GM21515 (cell line): ENCODE results near the gene PILRB.
"Not testable (repeated sequence)": the region's sequence is repeated elsewhere in the genome, so short reads cannot be mapped to it uniquely, and the experiment has no call there.

Experiments used
- ATAC-seq: cut with Tn5 transposase; IDR thresholded peaks from one replicate; pipeline ENCODE4 v1.9.1; 2021; ENCODE audit not compliant: unreplicated experiment

The PILRB gene

GRCh38 chr7:100353685-100354330 lies 4.1 kb upstream of the PILRB start:
- no peak for ATAC-seq

DNA sequence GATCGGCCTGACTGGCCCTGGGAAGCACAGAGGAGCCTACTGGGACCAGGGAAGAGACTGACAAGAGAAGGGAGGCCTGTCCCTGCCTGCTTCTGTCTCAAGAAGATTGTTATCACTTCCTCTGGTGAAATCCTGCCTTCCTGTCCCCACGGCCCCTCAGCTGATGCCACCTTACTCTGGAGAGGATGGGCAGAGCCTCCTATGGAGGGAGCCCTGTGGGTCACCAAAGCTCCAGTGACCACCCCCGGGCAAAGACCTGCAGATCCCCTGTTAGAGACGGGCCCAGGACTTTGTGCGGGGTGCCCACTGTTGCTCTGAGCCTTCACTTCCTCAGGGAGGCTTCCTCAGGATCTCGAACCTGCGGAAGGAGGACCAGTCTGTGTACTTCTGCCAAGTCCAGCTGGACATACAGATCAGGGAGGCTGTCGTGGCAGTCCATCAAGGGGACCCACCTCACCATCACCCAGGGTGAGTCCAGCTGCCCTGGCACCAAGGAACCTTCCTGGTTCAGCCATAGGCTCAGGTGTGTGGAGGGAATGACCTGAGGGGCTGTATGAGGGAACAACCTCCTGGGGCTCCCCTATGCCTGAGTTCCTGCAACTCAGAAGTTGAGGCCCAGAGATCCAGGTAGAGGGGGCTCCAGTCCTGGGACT lies 1.4 kb upstream of the PILRB start:
- ATAC-seq: no peak

DNA sequence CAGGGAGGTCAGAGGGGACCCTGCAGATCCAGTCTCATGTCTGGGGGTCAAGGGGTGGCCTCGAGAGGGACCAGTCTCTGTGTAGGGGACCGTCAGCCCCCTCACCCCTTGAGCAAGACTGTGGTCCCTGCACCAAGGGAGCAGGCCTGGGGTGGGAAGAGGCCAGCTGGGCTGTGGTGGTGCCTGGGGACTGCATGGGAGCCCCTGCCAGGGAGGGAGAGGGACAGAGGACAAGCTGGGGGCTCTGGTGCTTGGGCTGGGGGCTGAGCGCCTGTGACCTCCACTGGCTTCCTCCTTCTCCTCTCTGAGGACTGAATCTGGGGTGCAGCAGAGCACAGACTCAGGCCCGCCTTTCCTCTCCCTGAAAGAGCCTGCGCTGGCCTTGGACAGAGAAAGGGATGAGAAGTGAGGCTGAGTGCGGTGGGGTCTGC lies 771 bp upstream of the PILRB start:
- no peak for ATAC-seq

- ATAC-seq: no peak
These were observed 918 bp downstream of the PILRB start for GRCh38 chr7:100358857-100359212.

DNA sequence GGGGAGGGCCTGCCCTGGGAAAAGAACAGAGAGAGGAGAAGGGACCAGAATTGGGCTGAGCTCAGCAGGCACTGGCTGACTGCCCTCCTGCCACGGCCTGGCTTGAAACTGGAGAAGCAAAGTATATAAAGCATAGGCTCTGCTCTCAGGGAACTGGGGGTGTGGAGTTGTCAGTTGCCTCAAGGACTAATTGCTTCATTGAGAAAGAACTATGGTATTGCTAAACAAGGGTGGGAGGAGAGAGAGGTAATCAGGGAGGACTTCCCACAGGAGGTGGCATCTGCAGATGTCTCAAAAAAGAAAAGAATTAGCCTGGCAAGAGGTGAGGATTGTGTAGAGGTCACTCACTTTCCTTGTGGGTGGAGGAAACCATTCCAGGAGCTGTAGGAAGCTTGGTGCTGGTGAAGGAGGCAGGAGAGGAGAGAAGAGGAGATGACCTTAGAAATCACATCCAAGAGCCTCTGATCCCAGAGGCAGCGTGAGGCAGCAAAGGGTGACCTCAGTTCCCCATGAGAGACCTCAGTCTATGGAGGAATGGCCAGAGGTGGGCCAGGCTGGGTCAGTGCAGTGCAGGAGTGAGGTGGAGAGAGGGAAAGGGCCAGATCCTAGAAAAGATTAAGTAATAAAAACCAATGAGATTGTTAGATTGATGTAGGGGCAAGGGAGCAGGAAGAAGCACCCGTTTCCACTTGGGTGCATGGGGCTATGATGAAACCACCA lies 2.4 kb downstream of the PILRB start:
- ATAC-seq: no peak

DNA sequence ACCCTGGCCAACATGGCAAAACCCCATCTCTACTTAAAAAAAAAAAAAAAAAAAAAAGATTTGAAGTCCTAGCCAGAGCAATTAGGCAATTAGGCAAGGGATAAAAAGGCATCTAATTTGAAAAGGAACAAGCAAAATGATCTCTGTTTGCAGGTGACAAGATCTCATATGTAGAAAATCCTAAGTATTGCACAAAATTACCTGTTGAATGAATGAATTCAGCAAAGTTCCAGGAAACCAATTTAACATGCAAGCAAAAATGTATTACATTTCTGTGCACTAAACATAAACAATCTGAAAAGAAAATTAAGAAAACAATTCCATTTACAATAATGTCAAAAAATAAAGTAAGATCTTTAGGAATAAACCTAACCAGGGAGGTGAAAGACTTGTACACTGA lies 5.2 kb downstream of the PILRB start:
- no peak for ATAC-seq

- ATAC-seq: not testable (repeated sequence)
These were observed 5.9 kb downstream of the PILRB start for GRCh38 chr7:100363797-100364196.

DNA sequence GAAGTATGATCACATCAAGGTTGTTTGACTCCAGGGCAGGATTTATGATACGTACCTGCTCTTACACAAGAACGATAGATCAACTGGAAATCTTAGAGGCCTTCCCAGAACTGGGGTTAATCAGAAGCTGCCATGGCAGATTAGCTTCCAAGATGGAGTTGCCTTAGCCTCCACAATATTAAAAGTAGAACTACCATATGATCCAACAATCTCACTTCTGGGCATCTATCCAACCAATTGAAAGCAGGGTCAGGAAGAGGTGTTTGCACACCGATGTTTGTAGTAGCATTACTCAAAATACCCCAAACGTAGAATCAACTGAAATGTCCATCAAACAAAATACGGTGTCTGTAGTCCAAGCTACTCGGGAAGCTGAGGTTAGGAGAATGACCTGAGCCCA lies 6.6 kb downstream of the PILRB start:
- no peak for ATAC-seq

GRCh38 chr7:100365998-100366367 lies 8.1 kb downstream of the PILRB start:
- ATAC-seq: not testable (repeated sequence)

DNA sequence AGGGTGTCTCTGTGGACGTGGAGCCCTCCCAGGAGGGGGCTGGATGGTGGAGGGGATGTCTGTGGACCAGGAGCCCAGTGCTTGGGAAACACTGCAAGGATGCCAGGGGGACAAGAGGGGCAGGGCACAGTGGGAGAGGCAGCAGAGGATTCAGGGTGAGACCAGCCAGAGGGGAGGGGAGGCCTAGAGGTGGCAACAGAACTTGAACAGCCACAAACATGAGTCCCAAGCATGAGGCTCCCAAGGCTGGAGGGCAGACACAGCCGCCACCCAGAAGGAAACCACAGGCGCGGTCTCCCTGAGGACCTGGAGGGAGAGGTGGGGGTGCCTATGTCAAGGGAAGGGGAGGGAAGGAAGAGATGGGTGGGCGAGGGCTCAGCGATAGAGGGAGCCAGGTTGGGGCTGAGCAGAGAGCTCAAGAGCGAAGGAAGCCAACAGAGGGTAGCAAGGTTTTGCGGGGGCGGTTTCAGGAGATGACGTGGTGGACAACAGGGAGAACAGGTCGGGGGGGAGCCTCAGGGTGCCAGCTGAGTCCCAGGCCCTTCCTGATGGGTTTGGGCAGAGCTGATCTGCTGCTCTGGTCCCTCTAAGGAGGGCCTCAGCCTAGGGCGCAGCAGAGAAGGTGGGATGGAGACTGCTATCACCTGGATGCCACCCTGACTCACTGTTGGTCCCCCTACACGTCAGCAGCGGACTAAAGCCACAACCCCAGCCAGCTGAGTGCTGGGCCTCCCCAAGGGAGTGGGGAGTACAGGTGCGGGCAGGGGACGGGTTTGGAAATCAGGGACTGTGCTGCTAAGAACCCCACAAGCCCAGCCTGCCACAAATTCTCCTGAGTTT lies 8.7 kb downstream of the PILRB start:
- ATAC-seq: no peak

GRCh38 chr7:100367251-100367620 lies 9.3 kb downstream of the PILRB start:
- ATAC-seq: no peak

DNA sequence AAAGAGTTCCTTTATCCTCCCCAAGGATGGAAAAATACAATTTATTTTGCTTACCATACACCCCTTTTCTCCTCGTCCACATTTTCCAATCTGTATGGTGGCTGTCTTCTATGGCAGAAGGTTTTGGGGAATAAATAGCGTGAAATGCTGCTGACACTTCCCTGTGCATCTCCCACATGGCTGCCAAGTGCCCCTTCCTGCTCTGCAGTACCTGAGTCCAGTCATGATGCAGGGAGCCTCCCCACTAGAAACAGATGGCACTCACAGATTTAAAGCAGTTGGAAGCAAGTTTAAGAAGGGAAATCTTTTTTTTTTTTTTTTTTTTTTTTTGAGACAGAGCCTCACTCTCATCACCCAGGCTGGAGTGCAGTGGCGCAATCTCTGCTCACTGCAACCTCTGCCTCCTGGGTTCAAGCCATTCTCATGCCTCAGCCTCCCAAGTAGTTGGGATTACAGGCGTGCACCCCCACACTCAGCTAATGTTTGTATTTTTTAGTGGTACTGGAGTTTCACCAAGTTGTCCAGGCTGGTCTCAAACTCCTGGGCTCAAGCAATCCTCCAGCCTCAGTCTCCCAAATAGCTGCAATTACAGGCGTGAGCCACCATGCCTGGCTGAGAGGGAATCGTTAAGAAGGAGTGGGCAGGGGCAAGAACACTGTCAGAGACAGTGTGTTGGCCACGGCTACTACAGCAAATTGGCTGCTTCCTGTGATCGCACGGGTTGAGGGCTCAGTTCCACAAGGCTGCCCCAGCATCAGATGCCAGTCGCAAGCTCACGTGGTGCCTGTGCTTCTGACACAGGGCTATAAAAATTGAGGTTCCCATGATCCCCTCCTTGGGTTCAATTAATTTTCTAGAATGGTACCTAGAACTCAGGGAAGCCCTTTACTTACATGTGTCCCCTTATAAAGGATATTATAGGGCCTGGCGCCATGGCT lies 10.0 kb downstream of the PILRB start:
- no peak for ATAC-seq

DNA sequence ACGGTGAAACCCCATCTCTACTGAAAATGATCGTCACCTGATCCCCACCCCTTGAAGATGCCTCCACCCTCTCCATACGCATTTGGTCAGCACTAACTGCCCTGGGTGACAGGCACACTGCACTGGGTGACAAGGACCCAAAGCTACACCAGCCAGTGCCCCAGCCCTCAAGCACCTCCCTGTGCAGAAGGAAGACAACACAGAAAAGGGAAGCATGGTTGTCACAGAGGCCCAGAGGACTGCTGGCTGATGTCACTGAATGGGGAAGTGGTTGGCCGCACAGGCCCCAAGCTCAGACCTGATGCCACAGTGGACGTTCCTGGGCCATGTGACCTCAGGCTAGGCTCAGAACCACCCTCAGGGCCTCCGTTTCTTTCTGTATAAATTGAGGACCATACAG lies 11.2 kb downstream of the PILRB start:
- peak; percentile 59 for ATAC-seq

DNA sequence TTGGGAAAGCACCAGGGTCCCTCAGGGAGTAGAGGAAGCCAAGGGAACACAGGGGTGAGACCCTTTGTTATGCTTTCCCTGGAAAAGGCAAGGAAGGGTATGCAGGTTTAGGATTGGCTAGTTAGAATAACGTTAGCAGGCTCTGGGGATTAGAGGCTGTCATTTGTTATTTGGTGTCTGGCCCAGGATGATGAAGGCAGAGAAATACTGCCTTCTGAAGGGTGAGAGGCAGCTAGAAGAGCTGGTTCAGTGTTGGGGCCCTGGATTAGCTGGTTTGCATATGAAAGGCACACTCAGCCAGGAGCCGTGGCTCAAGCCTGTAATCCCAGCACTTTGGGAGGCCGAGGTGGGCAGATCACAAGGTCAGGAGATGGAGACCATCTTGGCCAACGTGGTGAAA lies 12.4 kb downstream of the PILRB start:
- no peak for ATAC-seq

- ATAC-seq: no peak
These were observed 12.8 kb downstream of the PILRB start for GRCh38 chr7:100370746-100371145.

GRCh38 chr7:100371561-100372171 lies 13.7 kb downstream of the PILRB start:
- no peak for ATAC-seq

- no peak for ATAC-seq
These were observed 14.3 kb downstream of the PILRB start for GRCh38 chr7:100372256-100372655.

- ATAC-seq: no peak
These were observed 14.8 kb downstream of the PILRB start for GRCh38 chr7:100372694-100373093.

DNA sequence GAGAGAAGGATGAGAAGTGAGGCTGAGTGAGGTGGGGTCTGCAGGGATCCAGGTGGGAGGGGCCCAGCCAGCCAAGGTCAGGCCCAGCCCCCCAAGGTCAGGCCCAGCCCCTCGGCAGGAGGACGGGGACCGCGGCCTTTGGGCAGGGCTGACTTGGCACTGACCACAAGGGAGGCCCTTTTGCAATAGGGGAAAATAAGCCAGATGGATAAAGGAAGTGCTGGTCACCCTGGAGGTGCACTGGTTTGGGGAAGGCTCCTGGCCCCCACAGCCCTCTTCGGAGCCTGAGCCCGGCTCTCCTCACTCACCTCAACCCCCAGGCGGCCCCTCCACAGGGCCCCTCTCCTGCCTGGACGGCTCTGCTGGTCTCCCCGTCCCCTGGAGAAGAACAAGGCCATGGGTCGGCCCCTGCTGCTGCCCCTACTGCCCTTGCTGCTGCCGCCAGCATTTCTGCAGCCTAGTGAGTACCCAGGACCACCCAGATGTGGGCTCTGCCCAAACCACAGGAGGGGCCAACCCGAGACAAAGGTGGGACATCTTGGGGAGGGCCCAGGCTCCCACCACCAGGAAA lies 15.4 kb downstream of the PILRB start, which contains the start of gene PILRA:
PILRA (plus strand) TSS at position 227 of the 571 bp plus-strand sequence; CDS start at position 397, 170 bp downstream.
- ATAC-seq: no peak
